NCI-H748 (cell line): ENCODE measurements around the gene ROR1.

Experiments
- DNase-seq: peaks from one replicate; lab custom pipeline; 2025; ENCODE audit not compliant: unreplicated experiment; lab: John Stamatoyannopoulos, UW

The ROR1 gene

GRCh38 chr1:63928186-63929105 is 154.6 kb downstream of the ROR1 start:
- DNase-seq = no peak

GRCh38 chr1:63929106-63929478 is 155.3 kb downstream of the ROR1 start:
- no peak for DNase-seq

- no peak for DNase-seq
Measured at GRCh38 chr1:63931468-63931867, 157.7 kb downstream of the ROR1 start.

- no peak for DNase-seq
Measured at GRCh38 chr1:63934697-63935096, 160.9 kb downstream of the ROR1 start.

- DNase-seq = no peak
Measured at GRCh38 chr1:63935143-63935542, 161.3 kb downstream of the ROR1 start.

- no peak for DNase-seq
Measured at GRCh38 chr1:63935553-63935952, 161.7 kb downstream of the ROR1 start.

- DNase-seq = no peak
Measured at GRCh38 chr1:63936276-63936675, 162.5 kb downstream of the ROR1 start.

- DNase-seq = no peak
Measured at GRCh38 chr1:63936801-63937200, 163.0 kb downstream of the ROR1 start.

GRCh38 chr1:63937461-63938022 is 163.7 kb downstream of the ROR1 start:
- no peak for DNase-seq

- DNase-seq = no peak
Measured at GRCh38 chr1:63940440-63940839, 166.6 kb downstream of the ROR1 start.

GRCh38 chr1:63943393-63943792 is 169.6 kb downstream of the ROR1 start:
- DNase-seq = no peak

GRCh38 chr1:63945943-63946342 is 172.1 kb downstream of the ROR1 start:
- no peak for DNase-seq

GRCh38 chr1:63946866-63947491 is 173.2 kb downstream of the ROR1 start:
- DNase-seq = no peak

- DNase-seq = no peak
Measured at GRCh38 chr1:63947904-63948303, 174.1 kb downstream of the ROR1 start.

- DNase-seq = no peak
Measured at GRCh38 chr1:63950023-63950422, 176.2 kb downstream of the ROR1 start.

- DNase-seq = no peak
Measured at GRCh38 chr1:63951059-63951946, 177.5 kb downstream of the ROR1 start.

GRCh38 chr1:63954187-63954586 is 180.4 kb downstream of the ROR1 start:
- DNase-seq = no peak

GRCh38 chr1:63955370-63956145 is 181.7 kb downstream of the ROR1 start:
- no peak for DNase-seq

- no peak for DNase-seq
Measured at GRCh38 chr1:63958556-63958955, 184.7 kb downstream of the ROR1 start.

GRCh38 chr1:63960326-63960725 is 186.5 kb downstream of the ROR1 start:
- no peak for DNase-seq
